ENCODE data around the gene HOXB4.

DNA sequence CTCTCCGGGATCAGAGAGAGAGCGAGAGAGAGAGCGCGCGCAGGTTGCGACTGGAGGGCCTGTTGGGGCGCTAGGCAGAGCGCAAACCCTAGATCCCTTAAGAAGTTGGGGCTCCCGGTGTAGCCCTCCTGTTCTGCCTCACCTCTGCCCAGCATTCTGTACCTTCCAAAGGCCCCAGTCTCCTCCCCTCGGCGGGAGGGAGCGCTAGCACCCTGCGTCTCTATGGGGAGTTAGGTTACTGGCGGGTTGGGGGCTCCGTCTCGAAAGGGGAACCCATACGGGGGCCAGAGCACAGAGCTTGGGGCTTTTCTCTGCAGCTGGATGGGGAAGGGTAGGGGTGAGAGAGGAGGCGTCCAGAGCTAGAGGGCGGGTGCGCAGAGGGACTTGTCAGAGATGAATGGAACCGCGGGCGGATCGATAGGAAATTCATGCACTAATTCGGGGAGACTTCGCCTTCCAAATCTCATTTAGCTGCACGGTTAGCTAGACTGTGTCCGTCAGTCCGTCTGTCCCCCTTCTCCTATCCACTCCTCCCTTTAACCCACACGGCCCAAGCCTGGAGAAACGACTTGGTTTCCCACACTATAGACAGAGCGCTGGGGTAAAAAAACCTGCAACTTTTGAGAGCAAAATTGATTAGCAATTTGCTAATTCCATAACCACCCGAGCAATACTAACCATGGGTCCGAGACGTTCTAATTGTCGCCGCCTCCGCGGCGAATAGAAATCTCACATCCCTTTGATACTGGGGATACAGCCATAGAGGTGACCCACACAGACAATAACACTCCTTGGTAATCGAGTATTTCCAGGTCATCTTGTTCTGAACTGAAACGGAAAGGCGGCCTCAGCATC lies 693 bp upstream of the HOXB4 start:
- no peak for TF ChIP-seq POLR2A (IDR thresholded peaks at IDR 0.05)
- TF ChIP-seq, protein P1, sequence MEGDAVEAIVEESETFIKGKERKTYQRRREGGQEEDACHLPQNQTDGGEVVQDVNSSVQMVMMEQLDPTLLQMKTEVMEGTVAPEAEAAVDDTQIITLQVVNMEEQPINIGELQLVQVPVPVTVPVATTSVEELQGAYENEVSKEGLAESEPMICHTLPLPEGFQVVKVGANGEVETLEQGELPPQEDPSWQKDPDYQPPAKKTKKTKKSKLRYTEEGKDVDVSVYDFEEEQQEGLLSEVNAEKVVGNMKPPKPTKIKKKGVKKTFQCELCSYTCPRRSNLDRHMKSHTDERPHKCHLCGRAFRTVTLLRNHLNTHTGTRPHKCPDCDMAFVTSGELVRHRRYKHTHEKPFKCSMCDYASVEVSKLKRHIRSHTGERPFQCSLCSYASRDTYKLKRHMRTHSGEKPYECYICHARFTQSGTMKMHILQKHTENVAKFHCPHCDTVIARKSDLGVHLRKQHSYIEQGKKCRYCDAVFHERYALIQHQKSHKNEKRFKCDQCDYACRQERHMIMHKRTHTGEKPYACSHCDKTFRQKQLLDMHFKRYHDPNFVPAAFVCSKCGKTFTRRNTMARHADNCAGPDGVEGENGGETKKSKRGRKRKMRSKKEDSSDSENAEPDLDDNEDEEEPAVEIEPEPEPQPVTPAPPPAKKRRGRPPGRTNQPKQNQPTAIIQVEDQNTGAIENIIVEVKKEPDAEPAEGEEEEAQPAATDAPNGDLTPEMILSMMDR (IDR thresholded peaks at IDR 0.05 in 4 of 5, conservative IDR thresholded peaks at IDR 0.05 in 1 of 5) = no peak

Measured in gastrocnemius medialis (tissue), 4 donors.